Activated T-helper 2 cell treated with anti-CD3 and anti-CD28 coated beads, Interferon-gamma antibody, Interleukin-2, Interleukin-4, amounts not matched to agents 10 μg/mL and 5 μg/mL and 100 μg/mL, durations not matched to agents 14 hours and 24 hours and 36 hours (primary cell): Measurements from ENCODE around the gene KDM8. TPM values are rescaled to one million over a fixed set of nuclear protein-coding genes. Genes with fewer than 3 reads are reported as not detected.

Experiments
- DNase-seq: peaks from one replicate; pipeline ENCODE4 v3.0.0; 2021; ENCODE audit warnings: low spot score
- H3K27ac Mint-ChIP-seq: one replicate; pipeline ENCODE4 v1.8.0; 2021; ENCODE audit warnings: mixed read lengths
- H3K27me3 Mint-ChIP-seq: one replicate; pipeline ENCODE4 v1.8.0; 2021; ENCODE audit warnings: low read depth, mixed read lengths
- H3K36me3 Mint-ChIP-seq: one replicate; pipeline ENCODE4 v1.8.0; 2021; ENCODE audit warnings: low read depth, mixed read lengths
- H3K4me1 Mint-ChIP-seq: one replicate; pipeline ENCODE4 v1.8.0; 2021; ENCODE audit warnings: low read depth, mixed read lengths
- H3K4me3 Mint-ChIP-seq: one replicate; pipeline ENCODE4 v1.8.0; 2021; ENCODE audit warnings: low read depth, mild to moderate bottlenecking, moderate library complexity, mixed read lengths
- H3K9me3 Mint-ChIP-seq: one replicate; pipeline ENCODE4 v1.8.0; 2021; ENCODE audit warnings: mixed read lengths
- intact Hi-C: fragments of 100-400 bp; cut with micrococcal nuclease; formaldehyde crosslinking; loops from one replicate; pipeline ENCODE4 v1.15.1; 2023
- total RNA-seq: library from RNA; stranded (reverse); gene quantifications from 2 replicates; pipeline ENCODE4 v1.2.3, GENCODE V29; 2022

The KDM8 gene
- total RNA-seq, 1 donor from 2014 or later = 17.3 TPM

DNA sequence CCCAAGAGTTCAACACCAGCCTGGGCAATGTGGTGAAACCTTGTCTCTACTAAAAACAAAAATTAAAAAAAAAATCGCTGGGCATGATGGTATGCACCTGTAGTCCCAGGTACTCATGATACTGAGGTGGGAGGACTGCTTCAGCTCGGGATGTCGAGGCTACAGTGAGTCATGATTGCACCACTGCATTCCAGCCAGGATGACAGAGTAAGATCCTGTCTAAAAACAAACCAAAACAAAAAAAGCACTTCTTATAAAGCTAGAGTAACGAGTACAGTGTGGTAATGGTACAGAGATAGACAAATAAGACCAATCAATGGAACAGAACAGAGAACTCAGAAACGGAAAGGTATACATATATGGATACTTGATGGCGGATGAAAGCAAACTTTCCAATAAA lies 60.8 kb downstream of the KDM8 start:
- H3K27ac Mint-ChIP-seq = peak overlapping the region; percentile 66
- no peak overlapping the region for H3K4me3 Mint-ChIP-seq
- peaks cover 61% of the 10 kb centered on the region for H3K4me1 Mint-ChIP-seq
- peaks cover 6% of the 10 kb centered on the region for H3K9me3 Mint-ChIP-seq
- H3K27me3 Mint-ChIP-seq = no peaks in the 10 kb centered on the region
- intact Hi-C loops = no loop called here
- H3K36me3 Mint-ChIP-seq = peaks cover 69% of the 10 kb centered on the region
- no peak for DNase-seq

DNA sequence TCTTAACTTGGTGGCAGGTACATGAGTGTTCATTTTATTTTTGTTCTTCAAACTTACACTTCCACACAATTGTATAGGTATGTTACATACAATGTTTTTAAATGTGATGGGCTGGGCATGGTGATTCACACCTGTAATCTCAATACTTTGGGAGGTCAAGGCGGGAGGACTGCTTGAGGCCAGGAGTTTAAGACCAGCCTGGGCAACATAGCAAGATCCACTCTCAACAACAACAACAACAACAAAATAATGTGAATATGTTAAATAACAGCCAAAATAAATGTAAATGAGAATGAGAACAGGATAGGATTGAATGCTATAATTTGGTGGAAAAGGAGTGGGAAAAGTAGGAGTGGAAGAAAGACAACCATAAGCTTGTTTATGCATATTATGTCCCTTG lies 62.7 kb downstream of the KDM8 start:
- intact Hi-C loops = no loop called here
- Mint-ChIP-seq H3K27me3 (no peaks in the 10 kb centered on the region), H3K27ac (peak overlapping the region; percentile 44), H3K4me1 (peaks cover 67% of the 10 kb centered on the region), H3K9me3 (peaks cover 6% of the 10 kb centered on the region), H3K4me3 (peak overlapping the region; percentile 65), H3K36me3 (peaks cover 74% of the 10 kb centered on the region)
- no peak for DNase-seq

DNA sequence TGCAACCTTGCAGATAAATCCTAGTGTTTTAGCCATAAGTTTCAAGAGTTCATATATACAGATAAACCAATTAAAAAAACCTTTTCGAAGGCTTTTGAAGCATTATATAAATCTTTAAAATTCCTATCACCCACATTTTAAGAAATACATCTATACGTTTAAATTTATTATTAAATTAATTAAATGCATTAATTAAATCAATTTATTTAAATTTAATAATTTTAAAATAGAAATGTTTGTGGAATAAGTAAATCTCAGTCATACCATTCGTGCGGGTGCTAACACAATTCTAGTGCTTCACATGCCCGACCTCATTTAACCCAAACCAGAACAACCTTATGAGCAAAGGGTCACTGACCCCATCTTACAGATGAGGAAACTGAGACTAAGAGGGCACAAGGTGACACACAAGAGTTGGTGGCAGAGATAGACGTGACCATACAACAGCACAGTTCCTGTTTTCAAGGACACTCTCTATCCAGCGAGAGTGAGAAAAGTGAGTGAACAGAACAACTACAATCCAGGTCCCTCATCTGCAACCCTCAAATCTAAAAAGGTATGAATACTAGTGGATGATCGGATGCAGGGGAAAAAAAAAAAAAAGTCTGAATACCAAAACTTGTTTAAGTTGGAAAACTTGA lies 63.8 kb downstream of the KDM8 start:
- Mint-ChIP-seq H3K4me1 (peaks cover 73% of the 10 kb centered on the region), H3K9me3 (peaks cover 8% of the 10 kb centered on the region), H3K4me3 (peak overlapping the region; percentile 98), H3K27me3 (no peaks in the 10 kb centered on the region), H3K36me3 (peaks cover 78% of the 10 kb centered on the region), H3K27ac (peak overlapping the region; percentile 79)
- no peak for DNase-seq
- intact Hi-C loops = no loop called here

DNA sequence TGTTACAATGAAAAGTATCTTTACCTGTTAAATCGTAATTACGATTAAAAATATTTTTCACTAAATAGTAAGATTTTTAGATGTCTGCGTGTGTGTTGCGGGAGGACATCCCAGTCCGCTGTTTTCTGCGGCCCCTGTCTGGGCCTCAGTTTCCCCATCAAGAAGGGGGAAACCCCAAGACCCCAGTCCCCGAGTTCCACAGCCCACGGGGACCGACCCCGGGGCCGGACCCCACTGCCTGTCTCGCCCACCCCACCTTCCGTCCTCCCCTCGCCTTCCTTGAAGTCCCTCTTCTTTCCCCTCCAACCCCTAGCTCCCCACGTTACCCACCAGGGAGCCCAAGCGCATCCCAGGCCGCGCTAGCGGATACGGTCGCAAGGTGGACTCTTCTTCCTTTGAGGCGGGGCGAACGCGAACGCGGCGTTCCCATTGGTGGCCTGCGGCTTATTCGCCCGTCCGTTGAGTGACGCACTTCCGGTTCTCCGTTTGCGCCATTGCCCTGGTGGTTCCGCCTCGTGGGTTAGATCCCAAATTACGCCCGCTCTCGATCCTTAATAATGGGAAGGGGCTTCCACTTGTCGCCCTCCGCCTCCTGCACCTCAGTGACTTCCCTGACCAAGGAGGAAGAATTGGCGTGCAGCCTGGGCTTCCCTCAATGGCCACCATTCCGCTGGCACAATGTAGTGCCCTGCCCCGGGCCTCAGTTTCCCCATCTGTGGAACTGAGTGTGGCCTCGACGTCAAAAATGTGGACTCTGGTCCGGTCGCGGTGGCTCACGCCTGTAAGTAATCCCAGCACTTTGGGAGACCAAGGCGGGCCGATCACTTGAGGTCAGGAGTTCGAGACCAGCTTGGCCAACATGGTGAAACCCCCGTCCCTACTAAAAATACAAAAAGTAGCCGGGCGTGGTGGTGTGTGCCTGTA lies 65.3 kb downstream of the KDM8 start, which contains the start of gene NSMCE1:
Gene NSMCE1, minus strand, starts transcription at position 397 of the 924 bp plus-strand sequence. CDS start 11,202 bp downstream, outside the sequence.
- H3K9me3 Mint-ChIP-seq = peaks cover 4% of the 10 kb centered on the region
- no peaks in the 10 kb centered on the region for H3K27me3 Mint-ChIP-seq
- intact Hi-C loops = no loop called here
- peaks cover 66% of the 10 kb centered on the region for H3K4me1 Mint-ChIP-seq
- H3K4me3 Mint-ChIP-seq = peak within 1 kb of the TSS; percentile 98
- peak; percentile 93 for DNase-seq
- H3K36me3 Mint-ChIP-seq = peaks cover 65% of the 10 kb centered on the region
- H3K27ac Mint-ChIP-seq = peak within 1 kb of the TSS; percentile 98

GRCh38 chr16:27269300-27270150 lies 66.2 kb downstream of the KDM8 start:
- H3K4me1 Mint-ChIP-seq = peaks cover 66% of the 10 kb centered on the region
- H3K9me3 Mint-ChIP-seq = peaks cover 4% of the 10 kb centered on the region
- peak overlapping the region; percentile 98 for H3K27ac Mint-ChIP-seq
- peaks cover 56% of the 10 kb centered on the region for H3K36me3 Mint-ChIP-seq
- H3K27me3 Mint-ChIP-seq = no peaks in the 10 kb centered on the region
- peak overlapping the region; percentile 98 for H3K4me3 Mint-ChIP-seq
- DNase-seq = no peak
- intact Hi-C loops = no loop called here

DNA sequence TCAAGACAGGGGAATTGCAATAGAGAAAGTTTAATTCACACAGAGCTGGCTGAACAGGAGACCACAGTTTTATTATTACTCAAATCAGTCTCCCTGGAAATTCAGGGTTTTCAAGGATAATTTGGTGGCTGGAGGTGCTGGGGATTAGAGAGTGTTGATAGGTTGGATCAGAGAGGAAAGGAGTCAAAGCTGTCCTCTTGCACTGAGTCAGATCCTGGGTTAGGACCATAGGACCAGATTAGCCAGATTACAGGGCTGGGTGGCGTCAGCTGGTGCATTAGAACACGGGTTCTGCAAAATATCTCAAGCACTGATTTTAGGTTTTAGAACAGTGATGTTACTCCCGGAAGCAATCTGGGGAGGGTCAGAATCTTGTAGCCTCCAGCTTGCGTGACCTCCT lies 67.0 kb downstream of the KDM8 start:
- no peaks in the 10 kb centered on the region for H3K27me3 Mint-ChIP-seq
- no peak for DNase-seq
- H3K36me3 Mint-ChIP-seq = peaks cover 49% of the 10 kb centered on the region
- peaks cover 4% of the 10 kb centered on the region for H3K9me3 Mint-ChIP-seq
- intact Hi-C loops = no loop called here
- H3K4me1 Mint-ChIP-seq = peaks cover 63% of the 10 kb centered on the region
- peak overlapping the region; percentile 98 for H3K4me3 Mint-ChIP-seq
- peak overlapping the region; percentile 98 for H3K27ac Mint-ChIP-seq

Other genes with a start within 250 kb of the KDM8 start
- not detected in 2 replicates for gene C16orf82, start 136.6 kb upstream of the KDM8 start, total RNA-seq
- 186 and 189 TPM in 2 replicates for gene NSMCE1, start 65.2 kb downstream of the KDM8 start, total RNA-seq
- gene IL4R, start 110.4 kb downstream of the KDM8 start, total RNA-seq = 434 and 437 TPM in 2 replicates
- 84.2 and 84.5 TPM in 2 replicates for gene IL21R, start 198.6 kb downstream of the KDM8 start, total RNA-seq